GM21576 (cell line): ENCODE data around the gene SEMA3G.

Experiments
- ATAC-seq: cut with Tn5 transposase; IDR thresholded peaks from one replicate; pipeline ENCODE4 v1.9.1; 2021; ENCODE audit warnings: mild to moderate bottlenecking, moderate library complexity; ENCODE audit not compliant: unreplicated experiment

The SEMA3G gene

GRCh38 chr3:52439426-52440248 lies 5.3 kb downstream of the SEMA3G start:
- no peak for ATAC-seq

DNA sequence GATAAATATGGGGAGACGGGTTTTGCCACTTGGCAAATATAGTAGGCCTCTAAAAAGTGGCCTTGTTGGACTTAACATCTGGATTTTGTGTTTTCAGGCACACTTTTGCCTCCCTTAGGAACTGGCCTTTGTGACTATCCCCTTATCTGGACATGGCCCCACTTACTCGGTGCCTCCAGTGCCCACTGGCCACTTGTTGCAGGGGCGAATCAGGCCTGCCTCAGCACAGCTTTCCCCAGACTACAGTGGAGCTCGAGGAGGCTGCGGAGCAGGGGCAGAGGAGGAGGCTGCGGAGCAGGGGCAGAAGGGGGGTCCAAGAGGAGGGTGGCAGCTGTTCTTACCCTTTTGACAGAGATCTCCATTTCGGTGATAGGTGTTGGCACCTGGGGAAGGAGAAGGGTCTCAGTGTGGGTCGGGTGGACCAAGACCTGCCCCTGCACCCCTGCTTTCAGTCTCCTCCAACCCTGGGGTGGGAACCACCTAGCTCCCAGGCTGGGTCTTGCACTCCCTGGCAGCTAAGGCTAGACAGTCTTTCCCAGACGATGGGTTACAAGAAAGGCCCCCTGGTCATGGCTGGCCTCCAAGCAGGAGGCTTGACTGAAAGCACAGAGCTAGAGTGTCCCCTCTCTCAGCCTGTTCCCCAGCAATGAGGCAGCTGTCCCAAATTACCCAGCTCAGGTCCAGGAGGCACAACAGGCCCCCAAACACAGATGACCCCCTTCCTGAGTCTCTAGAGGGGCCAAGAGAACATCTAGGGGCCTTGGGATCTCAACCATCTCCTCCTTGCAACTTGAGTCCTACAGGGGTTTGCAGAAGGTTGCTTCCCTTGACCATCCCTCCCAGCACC lies 6.1 kb downstream of the SEMA3G start:
- ATAC-seq, result no peak

GRCh38 chr3:52438104-52438376 lies 6.9 kb downstream of the SEMA3G start:
- no peak for ATAC-seq

- ATAC-seq, result no peak
Measured at GRCh38 chr3:52437326-52438103, 7.4 kb downstream of the SEMA3G start.

DNA sequence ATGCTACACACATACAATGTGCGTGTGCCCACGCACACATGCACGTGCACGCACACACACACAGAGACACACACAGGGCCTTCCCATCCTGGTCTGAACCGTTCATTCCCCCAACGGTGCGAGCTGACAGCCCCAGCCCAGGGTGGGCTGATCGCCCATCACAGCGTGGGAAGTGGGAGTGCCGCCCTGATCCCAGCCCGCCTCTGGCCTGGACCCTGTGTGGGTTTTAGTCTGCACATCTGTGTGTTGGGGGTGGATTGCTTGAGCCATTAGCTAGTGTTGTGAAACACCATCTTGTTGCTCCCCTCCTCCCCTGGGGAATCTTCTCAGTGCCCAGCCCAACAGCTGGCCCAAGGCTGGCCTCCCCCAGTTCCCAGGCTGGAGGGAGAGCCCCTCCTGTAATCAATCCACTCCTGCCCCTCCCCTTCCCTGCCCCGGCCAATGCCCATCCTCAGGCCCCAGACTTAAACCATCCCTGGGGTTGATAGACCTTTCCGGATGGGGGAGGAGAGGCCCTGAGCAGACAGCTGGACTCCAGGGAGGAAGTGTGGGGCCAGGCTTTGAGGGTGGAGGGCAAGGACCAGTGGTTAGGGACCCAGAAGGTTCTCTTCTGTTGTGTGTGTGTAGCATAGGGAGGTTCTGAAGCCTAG lies 8.3 kb downstream of the SEMA3G start:
- no peak for ATAC-seq

DNA sequence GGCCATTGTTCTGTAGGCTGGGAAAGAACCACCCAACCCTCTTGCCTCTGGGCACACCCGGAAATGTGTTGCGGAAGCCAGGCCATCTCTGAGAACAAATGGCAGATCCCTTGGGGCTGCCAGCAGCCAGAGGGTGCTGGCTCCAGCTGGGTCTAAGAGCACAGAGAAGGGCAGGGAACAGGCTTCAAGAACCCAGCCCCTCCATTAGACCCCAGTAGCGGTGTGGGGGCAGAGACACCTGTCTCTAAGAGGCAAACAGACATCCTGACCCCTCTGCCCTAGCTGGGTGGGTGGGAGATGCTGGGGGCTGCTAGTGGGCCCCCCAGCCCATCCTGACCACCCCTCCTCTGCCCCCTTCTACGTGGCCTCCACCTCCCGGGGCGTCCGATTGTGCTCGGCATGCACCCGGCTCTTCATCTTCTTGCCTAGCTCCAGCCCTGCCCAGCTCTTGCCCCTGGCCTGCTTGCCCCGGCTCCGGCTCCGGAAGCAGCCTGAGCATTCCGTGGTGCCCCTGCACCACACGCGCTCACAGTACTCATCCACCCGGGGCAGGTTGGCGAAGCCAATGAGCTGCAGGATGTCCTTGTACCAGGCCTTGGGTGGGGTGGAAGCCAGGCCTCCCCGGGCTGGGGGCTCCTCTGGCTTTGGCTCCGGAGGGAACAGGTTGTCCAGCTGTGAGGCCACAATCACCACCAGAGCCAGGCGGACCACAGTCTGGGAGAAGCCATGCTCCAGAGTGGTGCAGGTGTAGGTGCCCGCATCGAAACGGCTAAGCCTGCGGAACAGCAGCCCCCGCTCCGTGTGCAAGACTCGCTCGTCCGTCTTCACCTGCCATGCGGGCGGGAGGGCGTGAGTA lies 9.4 kb downstream of the SEMA3G start:
- no peak for ATAC-seq

- ATAC-seq, result no peak
Measured at GRCh38 chr3:52434491-52435115, 10.3 kb downstream of the SEMA3G start.

DNA sequence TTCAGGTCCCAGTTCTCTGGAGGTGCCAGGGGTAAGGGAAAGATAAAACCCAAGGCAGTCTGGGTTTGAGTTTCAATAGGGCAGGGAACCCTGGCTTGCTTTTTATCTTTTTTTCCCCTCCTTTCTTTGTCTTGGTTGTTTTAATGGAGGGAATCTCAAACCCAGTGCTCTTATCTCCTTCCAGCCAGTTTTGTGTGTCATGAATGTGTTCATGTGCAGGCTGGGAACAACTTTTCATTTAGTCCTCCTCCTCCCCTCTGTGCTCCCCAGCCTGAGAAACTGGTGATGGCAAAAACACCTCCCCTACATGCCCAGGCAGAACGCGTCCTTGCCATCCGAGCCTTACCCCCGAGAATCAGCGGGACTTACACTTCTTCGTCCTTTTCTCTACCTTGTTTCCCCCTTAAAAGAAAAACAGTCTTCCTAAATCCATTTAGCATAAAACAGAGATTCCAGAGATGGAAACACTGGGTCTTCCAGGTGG lies 10.9 kb downstream of the SEMA3G start:
- no peak for ATAC-seq

GRCh38 chr3:52433328-52433995 lies 11.4 kb downstream of the SEMA3G start:
- no peak for ATAC-seq

- ATAC-seq, result no peak
Measured at GRCh38 chr3:52432691-52433141, 12.2 kb downstream of the SEMA3G start.

GRCh38 chr3:52432225-52432624 lies 12.7 kb downstream of the SEMA3G start:
- no peak for ATAC-seq

DNA sequence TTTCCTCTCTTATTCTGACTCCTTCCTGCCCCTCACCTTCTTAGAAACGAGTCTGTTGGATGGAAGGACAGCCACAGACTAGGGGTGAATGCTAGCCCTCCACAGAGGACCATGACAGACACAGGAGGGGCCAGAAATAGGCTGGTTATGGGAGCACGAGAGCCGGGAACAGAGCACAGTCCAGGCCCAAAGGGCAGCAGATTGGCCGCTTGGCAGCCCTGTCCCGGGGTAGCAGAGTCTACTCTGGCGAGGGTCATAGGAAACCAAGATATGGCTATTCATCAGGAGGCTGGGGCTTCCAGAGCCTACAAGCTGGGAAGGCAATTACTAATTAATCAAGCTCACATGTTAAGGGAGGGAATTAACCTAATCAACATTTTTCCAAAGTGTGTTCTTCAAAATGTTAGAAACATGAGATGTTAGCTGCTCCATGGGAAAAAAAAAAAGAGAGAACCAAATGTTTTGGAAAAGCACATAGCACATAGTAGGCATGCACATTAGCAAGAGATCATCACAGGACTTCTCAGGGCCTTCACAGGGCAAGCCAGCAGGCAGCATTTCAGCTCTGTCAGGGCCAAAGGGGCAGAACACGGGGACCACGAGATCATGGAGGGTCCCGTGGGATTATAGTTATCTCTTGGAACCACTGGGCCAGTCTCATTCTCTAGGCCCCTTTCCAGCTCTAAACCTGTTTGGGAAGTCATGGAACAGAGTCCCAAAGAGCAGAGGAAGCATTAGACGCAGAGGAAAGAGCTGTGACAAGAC lies 13.3 kb downstream of the SEMA3G start:
- no peak for ATAC-seq

- ATAC-seq, result no peak
Measured at GRCh38 chr3:52430416-52430810, 14.5 kb downstream of the SEMA3G start.

DNA sequence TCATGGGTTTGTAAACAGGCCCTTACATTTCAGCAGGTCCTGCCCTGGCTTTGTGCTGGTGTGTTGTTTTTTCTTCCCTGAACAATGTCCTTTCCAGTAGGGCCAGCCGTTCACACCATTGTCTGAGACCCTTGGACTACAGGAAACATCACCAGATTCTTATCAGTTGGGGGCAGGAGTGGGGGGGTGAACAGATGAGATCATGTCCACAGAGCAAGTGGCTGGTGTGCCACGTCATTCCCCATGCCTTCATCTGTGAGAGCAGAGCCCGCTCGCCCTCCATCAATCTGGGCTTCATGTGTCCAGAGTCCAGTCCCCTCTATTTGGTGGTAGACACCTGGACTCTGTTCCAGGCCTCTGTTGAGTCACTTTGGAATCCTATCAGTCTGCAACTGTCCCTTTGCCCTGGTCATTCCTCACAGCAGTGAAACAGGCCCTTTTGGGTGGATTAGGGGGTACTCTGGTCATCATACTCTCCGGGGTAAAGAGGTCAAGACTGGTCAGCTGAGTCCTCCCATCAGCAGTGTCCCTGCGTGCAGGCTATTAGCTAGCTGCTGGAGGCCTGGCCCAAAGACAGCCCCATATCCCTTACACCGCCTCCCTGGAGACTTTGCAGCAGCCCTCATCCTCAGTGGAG lies 15.0 kb downstream of the SEMA3G start:
- ATAC-seq, result no peak

- ATAC-seq, result no peak
Measured at GRCh38 chr3:52429031-52429430, 15.9 kb downstream of the SEMA3G start.

GRCh38 chr3:52428151-52429005 lies 16.5 kb downstream of the SEMA3G start:
- ATAC-seq, result no peak

DNA sequence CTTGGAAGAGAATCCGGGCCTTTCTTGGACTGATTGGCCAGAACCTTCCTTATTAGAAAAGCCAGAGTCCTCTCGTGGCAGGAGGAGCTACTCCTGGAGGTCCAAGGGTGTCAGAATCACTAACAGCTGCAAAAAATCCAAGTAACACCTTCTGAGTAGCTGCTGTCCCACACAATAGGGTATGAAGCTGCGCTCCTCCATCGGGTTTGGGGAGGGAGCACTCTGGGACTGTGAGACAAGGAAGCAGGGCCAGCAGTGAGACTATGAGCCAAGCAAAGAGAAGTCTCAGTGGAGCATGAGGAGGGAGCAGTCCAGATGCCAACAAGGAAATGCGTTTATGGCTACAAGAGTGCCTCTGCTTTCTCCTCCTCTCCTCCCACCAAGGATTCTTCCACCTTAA lies 21.7 kb downstream of the SEMA3G start:
- no peak for ATAC-seq
